HEK293 (cell line): ENCODE measurements around the gene TTLL10.

Source experiments
- CTCF ChIA-PET: fragments of 350-600 bp; formaldehyde crosslinking; extraction: SDS; loops from one replicate; lab custom pipeline; 2021; ENCODE audit warnings: antibody characterized with exemption; lab: Yijun Ruan, JAX
- POLR2A ChIA-PET: fragments of 300-600 bp; formaldehyde crosslinking; extraction: SDS; loops from one replicate; lab custom pipeline; 2020; ENCODE audit warnings: antibody characterized with exemption, inconsistent platforms; lab: Yijun Ruan, JAX
- H3K27ac ChIP-seq: fragments of 200-500 bp; sonication (Bioruptor generic); 2 replicates; pipeline ENCODE4 v1.5.1; 2014; ENCODE audit warnings: low read depth, low read length, control low read depth, inconsistent platforms; ENCODE audit errors: extremely low read depth
- H3K36me3 ChIP-seq, 2 experiments: fragments of 200-500 bp in 1 of 2; sonication (Bioruptor generic) in 1 of 2; 1 replicate in 1 of 2; 2 replicates in 1 of 2; pipeline ENCODE4 v1.5.1; 2014 to 2017; ENCODE audit warnings: inconsistent platforms in 2 of 2, low read length in 2 of 2; ENCODE audit not compliant: control insufficient read depth in 2 of 2, insufficient read depth in 1 of 2
- H3K4me1 ChIP-seq: fragments of 200-500 bp; sonication (Bioruptor generic); 2 replicates; pipeline ENCODE4 v1.5.1; 2014; ENCODE audit warnings: mild to moderate bottlenecking, low read length, inconsistent platforms; ENCODE audit not compliant: control insufficient read depth, insufficient read depth
- H3K4me3 ChIP-seq: 2 replicates; pipeline ENCODE4 v1.5.1; 2011; ENCODE audit warnings: low read depth, mild to moderate bottlenecking, control low read depth, low read length, moderate library complexity
- H3K9me3 ChIP-seq: fragments of 200-500 bp; sonication (Bioruptor generic); 2 replicates; pipeline ENCODE4 v1.5.1; 2014; ENCODE audit warnings: low read depth, low read length, inconsistent platforms; ENCODE audit not compliant: control insufficient read depth, insufficient read depth
- EGR2 ChIP-seq: fragments of 450-650 bp; formaldehyde crosslinking; IDR thresholded peaks from 2 replicates; pipeline ENCODE4 v1.5.1; 2016; ENCODE audit warnings: low read depth, missing biosample characterization, missing genetic modification characterization
- GLIS1 ChIP-seq: fragments of 450-650 bp; formaldehyde crosslinking; IDR thresholded peaks from 2 replicates; pipeline ENCODE4 v1.5.1; 2016; ENCODE audit warnings: missing biosample characterization, missing genetic modification characterization
- GLIS2 ChIP-seq: fragments of 450-650 bp; formaldehyde crosslinking; IDR thresholded peaks from 2 replicates; pipeline ENCODE4 v1.5.1; 2016; ENCODE audit warnings: missing biosample characterization, missing genetic modification characterization
- IKZF3 ChIP-seq: fragments of 450-650 bp; IDR thresholded peaks from 2 replicates; pipeline ENCODE4 v1.5.0; 2018; ENCODE audit warnings: missing biosample characterization, mild to moderate bottlenecking, missing genetic modification characterization, moderate library complexity
- MYNN ChIP-seq: fragments of 450-650 bp; formaldehyde crosslinking; IDR thresholded peaks from 2 replicates; pipeline ENCODE4 v1.5.1; 2016; ENCODE audit warnings: missing biosample characterization, missing genetic modification characterization, borderline replicate concordance
- MZF1 ChIP-seq: fragments of 450-650 bp; formaldehyde crosslinking; IDR thresholded peaks from 2 replicates; pipeline ENCODE4 v1.5.1; 2017; ENCODE audit warnings: missing biosample characterization, missing genetic modification characterization, borderline replicate concordance
- SCRT2 ChIP-seq: fragments of 450-650 bp; formaldehyde crosslinking; IDR thresholded peaks from 2 replicates; pipeline ENCODE4 v1.5.1; 2016; ENCODE audit warnings: missing biosample characterization, missing genetic modification characterization
- ZFHX2 ChIP-seq: fragments of 450-650 bp; formaldehyde crosslinking; conservative IDR thresholded peaks from 2 replicates; pipeline ENCODE4 v1.5.1; 2016; ENCODE audit warnings: missing biosample characterization, missing genetic modification characterization
- ZFP69B ChIP-seq: fragments of 450-650 bp; formaldehyde crosslinking; IDR thresholded peaks from 2 replicates; pipeline ENCODE4 v1.5.1; 2016; ENCODE audit warnings: missing biosample characterization, missing genetic modification characterization
- ZIC2 ChIP-seq: fragments of 450-650 bp; formaldehyde crosslinking; IDR thresholded peaks from 2 replicates; pipeline ENCODE4 v1.5.1; 2016; ENCODE audit warnings: missing biosample characterization, missing genetic modification characterization
- ZNF10 ChIP-seq: fragments of 450-650 bp; formaldehyde crosslinking; IDR thresholded peaks from 2 replicates; pipeline ENCODE4 v1.5.1; 2017; ENCODE audit warnings: missing biosample characterization, missing genetic modification characterization
- ZNF157 ChIP-seq: fragments of 450-650 bp; formaldehyde crosslinking; IDR thresholded peaks from 2 replicates; pipeline ENCODE4 v1.5.1; 2016; ENCODE audit warnings: missing biosample characterization, missing genetic modification characterization
- ZNF239 ChIP-seq: fragments of 450-650 bp; formaldehyde crosslinking; IDR thresholded peaks from 2 replicates; pipeline ENCODE4 v1.5.1; 2016; ENCODE audit warnings: missing biosample characterization, missing genetic modification characterization
- ZNF248 ChIP-seq: fragments of 450-650 bp; formaldehyde crosslinking; IDR thresholded peaks from 2 replicates; pipeline ENCODE4 v1.5.1; 2017; ENCODE audit warnings: missing biosample characterization, missing genetic modification characterization
- ZNF341 ChIP-seq: fragments of 450-650 bp; formaldehyde crosslinking; IDR thresholded peaks from 2 replicates; pipeline ENCODE4; 2016; ENCODE audit warnings: low read depth, missing biosample characterization, missing genetic modification characterization
- ZNF394 ChIP-seq: fragments of 450-650 bp; formaldehyde crosslinking; IDR thresholded peaks from 2 replicates; pipeline ENCODE4 v1.5.1; 2016; ENCODE audit warnings: missing biosample characterization, missing genetic modification characterization, mild to moderate bottlenecking, moderate library complexity, borderline replicate concordance
- ZNF514 ChIP-seq: fragments of 450-650 bp; formaldehyde crosslinking; IDR thresholded peaks from 2 replicates; pipeline ENCODE4 v1.5.1; 2016; ENCODE audit warnings: missing biosample characterization, missing genetic modification characterization
- ZNF670 ChIP-seq: fragments of 450-650 bp; formaldehyde crosslinking; IDR thresholded peaks from 2 replicates; pipeline ENCODE4 v1.5.1; 2016; ENCODE audit warnings: missing biosample characterization, missing genetic modification characterization, low read depth
- ZNF776 ChIP-seq: fragments of 450-650 bp; formaldehyde crosslinking; IDR thresholded peaks from 2 replicates; pipeline ENCODE4 v1.5.0; 2017; ENCODE audit warnings: missing biosample characterization, missing genetic modification characterization, borderline replicate concordance
- ZNF777 ChIP-seq: fragments of 450-650 bp; formaldehyde crosslinking; IDR thresholded peaks from 2 replicates; pipeline ENCODE4 v1.5.1; 2017; ENCODE audit warnings: missing biosample characterization, missing genetic modification characterization, borderline replicate concordance
- ZNF785 ChIP-seq: fragments of 450-650 bp; formaldehyde crosslinking; IDR thresholded peaks from 2 replicates; pipeline ENCODE4 v1.5.1; 2016; ENCODE audit warnings: missing biosample characterization, missing genetic modification characterization
- ZXDB ChIP-seq: fragments of 450-650 bp; formaldehyde crosslinking; IDR thresholded peaks from 2 replicates; pipeline ENCODE4 v1.5.1; 2016; ENCODE audit warnings: missing biosample characterization, missing genetic modification characterization
- TF ChIP-seq, protein P1 (sequence below): fragments of 450-650 bp; formaldehyde crosslinking; IDR thresholded peaks from 2 replicates; pipeline ENCODE4 v1.5.1; 2016; ENCODE audit warnings: missing biosample characterization, missing genetic modification characterization
- TF ChIP-seq, protein P2 (sequence below): fragments of 450-650 bp; formaldehyde crosslinking; IDR thresholded peaks from 2 replicates; pipeline ENCODE4 v1.5.1; 2017; ENCODE audit warnings: missing biosample characterization, mild to moderate bottlenecking, missing genetic modification characterization, moderate library complexity
- TF ChIP-seq, protein P3 (sequence below): fragments of 450-650 bp; formaldehyde crosslinking; IDR thresholded peaks from 2 replicates; pipeline ENCODE4 v1.5.1; 2017; ENCODE audit warnings: missing biosample characterization, missing genetic modification characterization
- TF ChIP-seq, protein P4 (sequence below): fragments of 450-650 bp; formaldehyde crosslinking; optimal IDR thresholded peaks from 2 replicates; pipeline ENCODE3; 2016; ENCODE audit warnings: missing biosample characterization, mild to moderate bottlenecking, missing genetic modification characterization
- TF ChIP-seq, protein P5 (sequence below): fragments of 450-650 bp; formaldehyde crosslinking; IDR thresholded peaks from 2 replicates; pipeline ENCODE4 v1.5.1; 2017; ENCODE audit warnings: missing biosample characterization, missing genetic modification characterization
- TF ChIP-seq, protein P6 (sequence below): fragments of 450-650 bp; formaldehyde crosslinking; IDR thresholded peaks from 2 replicates; pipeline ENCODE4 v1.5.1; 2016; ENCODE audit warnings: missing biosample characterization, missing genetic modification characterization

Gene TTLL10

DNA sequence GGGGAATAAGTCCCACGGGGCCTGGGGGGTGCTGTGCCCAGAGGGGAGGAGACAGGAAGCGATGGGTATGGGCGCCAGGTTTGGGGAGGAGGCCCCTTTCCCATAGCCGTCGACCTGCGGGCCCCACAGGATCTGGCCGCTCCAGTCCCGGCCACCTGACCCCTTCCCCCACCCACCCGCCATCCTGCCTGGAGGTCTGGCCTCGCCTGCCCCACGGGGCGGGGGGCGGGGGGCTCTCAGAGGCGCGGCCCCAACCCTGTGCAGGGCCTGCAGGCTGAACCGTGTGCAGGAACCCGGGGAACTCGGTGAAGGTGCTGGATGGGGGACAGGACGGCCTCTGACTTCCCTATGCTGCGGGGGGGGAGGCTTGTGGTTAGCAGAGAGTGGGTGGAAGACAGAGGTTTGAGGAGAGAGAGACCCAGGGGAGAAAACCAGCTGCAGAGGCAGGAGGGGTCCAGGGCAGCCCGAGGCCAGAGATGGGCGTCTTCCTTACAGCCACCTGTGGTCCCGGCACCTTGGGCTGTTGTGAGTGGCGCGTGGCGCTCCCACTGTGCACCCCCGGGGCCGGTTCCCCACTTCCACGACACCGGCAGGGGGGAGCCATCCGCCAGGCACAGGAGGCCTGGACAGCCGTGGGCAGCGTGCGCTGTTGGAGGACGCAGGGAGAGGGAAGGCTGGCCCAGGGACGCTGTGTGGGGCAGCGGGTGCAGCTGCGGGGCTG lies 35.2 kb downstream of the TTLL10 start:
- H3K9me3 ChIP-seq = no peaks in the 10 kb centered on the region
- H3K36me3 ChIP-seq = no peaks in the 10 kb centered on the region
- CTCF ChIA-PET = no interaction called here
- TF ChIP-seq MZF1 (tag by site-specific recombination) (no peak), ZNF341 (no peak), ZXDB (tag by site-specific recombination) (no peak), ZNF239 (no peak), ZNF776 (tag by site-specific recombination) (no peak), ZNF248 (tag by site-specific recombination) (no peak), ZNF157 (tag by site-specific recombination) (no peak), ZIC2 (tag by site-specific recombination) (peak; percentile 83), EGR2 (tag by site-specific recombination) (peak; percentile 75), ZNF10 (tag by site-specific recombination) (0 out of 2 replicates have a peak, but pooled peaks have one; percentile 25), ZFP69B (peak; percentile 56; the same call in 1 of the 2 replicates), ZNF670 (no peak), ZNF394 (tag by site-specific recombination) (no peak), ZFHX2 (tag by site-specific recombination) (peak; percentile 78), SCRT2 (tag by site-specific recombination) (0 out of 2 replicates have a peak, but pooled peaks have one; percentile 22), IKZF3 (tag by site-specific recombination) (no peak), ZNF777 (tag by site-specific recombination) (no peak), GLIS1 (tag by site-specific recombination) (peak; percentile 6; the same call in 1 of the 2 replicates), ZNF785 (tag by site-specific recombination) (no peak), MYNN (tag by site-specific recombination) (no peak), GLIS2 (no peak), ZNF514 (tag by site-specific recombination) (no peak)
- TF ChIP-seq, protein P1, sequence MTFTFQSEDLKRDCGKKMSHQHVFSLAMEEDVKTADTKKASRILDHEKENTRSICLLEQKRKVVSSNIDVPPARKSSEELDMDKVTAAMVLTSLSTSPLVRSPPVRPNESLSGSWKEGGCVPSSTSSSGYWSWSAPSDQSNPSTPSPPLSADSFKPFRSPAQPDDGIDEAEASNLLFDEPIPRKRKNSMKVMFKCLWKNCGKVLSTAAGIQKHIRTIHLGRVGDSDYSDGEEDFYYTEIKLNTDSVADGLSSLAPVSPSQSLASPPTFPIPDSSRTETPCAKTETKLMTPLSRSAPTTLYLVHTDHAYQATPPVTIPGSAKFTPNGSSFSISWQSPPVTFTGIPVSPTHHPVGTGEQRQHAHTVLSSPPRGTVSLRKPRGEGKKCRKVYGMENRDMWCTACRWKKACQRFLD (tag by site-specific recombination) = no peak
- TF ChIP-seq, protein P2, sequence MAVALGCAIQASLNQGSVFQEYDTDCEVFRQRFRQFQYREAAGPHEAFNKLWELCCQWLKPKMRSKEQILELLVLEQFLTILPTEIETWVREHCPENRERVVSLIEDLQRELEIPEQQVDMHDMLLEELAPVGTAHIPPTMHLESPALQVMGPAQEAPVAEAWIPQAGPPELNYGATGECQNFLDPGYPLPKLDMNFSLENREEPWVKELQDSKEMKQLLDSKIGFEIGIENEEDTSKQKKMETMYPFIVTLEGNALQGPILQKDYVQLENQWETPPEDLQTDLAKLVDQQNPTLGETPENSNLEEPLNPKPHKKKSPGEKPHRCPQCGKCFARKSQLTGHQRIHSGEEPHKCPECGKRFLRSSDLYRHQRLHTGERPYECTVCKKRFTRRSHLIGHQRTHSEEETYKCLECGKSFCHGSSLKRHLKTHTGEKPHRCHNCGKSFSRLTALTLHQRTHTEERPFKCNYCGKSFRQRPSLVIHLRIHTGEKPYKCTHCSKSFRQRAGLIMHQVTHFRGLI (tag by site-specific recombination) = no peak
- TF ChIP-seq, protein P3, sequence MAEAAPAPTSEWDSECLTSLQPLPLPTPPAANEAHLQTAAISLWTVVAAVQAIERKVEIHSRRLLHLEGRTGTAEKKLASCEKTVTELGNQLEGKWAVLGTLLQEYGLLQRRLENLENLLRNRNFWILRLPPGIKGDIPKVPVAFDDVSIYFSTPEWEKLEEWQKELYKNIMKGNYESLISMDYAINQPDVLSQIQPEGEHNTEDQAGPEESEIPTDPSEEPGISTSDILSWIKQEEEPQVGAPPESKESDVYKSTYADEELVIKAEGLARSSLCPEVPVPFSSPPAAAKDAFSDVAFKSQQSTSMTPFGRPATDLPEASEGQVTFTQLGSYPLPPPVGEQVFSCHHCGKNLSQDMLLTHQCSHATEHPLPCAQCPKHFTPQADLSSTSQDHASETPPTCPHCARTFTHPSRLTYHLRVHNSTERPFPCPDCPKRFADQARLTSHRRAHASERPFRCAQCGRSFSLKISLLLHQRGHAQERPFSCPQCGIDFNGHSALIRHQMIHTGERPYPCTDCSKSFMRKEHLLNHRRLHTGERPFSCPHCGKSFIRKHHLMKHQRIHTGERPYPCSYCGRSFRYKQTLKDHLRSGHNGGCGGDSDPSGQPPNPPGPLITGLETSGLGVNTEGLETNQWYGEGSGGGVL (tag by site-specific recombination) = 0 out of 2 replicates have a peak, but pooled peaks have one; percentile 18
- TF ChIP-seq, protein P4, sequence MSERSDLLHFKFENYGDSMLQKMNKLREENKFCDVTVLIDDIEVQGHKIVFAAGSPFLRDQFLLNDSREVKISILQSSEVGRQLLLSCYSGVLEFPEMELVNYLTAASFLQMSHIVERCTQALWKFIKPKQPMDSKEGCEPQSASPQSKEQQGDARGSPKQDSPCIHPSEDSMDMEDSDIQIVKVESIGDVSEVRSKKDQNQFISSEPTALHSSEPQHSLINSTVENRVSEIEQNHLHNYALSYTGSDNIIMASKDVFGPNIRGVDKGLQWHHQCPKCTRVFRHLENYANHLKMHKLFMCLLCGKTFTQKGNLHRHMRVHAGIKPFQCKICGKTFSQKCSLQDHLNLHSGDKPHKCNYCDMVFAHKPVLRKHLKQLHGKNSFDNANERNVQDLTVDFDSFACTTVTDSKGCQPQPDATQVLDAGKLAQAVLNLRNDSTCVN (tag by site-specific recombination) = no peak
- TF ChIP-seq, protein P5, sequence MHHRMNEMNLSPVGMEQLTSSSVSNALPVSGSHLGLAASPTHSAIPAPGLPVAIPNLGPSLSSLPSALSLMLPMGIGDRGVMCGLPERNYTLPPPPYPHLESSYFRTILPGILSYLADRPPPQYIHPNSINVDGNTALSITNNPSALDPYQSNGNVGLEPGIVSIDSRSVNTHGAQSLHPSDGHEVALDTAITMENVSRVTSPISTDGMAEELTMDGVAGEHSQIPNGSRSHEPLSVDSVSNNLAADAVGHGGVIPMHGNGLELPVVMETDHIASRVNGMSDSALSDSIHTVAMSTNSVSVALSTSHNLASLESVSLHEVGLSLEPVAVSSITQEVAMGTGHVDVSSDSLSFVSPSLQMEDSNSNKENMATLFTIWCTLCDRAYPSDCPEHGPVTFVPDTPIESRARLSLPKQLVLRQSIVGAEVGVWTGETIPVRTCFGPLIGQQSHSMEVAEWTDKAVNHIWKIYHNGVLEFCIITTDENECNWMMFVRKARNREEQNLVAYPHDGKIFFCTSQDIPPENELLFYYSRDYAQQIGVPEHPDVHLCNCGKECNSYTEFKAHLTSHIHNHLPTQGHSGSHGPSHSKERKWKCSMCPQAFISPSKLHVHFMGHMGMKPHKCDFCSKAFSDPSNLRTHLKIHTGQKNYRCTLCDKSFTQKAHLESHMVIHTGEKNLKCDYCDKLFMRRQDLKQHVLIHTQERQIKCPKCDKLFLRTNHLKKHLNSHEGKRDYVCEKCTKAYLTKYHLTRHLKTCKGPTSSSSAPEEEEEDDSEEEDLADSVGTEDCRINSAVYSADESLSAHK (tag by site-specific recombination) = no peak
- TF ChIP-seq, protein P6, sequence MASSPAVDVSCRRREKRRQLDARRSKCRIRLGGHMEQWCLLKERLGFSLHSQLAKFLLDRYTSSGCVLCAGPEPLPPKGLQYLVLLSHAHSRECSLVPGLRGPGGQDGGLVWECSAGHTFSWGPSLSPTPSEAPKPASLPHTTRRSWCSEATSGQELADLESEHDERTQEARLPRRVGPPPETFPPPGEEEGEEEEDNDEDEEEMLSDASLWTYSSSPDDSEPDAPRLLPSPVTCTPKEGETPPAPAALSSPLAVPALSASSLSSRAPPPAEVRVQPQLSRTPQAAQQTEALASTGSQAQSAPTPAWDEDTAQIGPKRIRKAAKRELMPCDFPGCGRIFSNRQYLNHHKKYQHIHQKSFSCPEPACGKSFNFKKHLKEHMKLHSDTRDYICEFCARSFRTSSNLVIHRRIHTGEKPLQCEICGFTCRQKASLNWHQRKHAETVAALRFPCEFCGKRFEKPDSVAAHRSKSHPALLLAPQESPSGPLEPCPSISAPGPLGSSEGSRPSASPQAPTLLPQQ (tag by site-specific recombination) = peak; percentile 28; the same call in 1 of the 2 replicates
- H3K4me3 ChIP-seq = no peak overlapping the region
- H3K27ac ChIP-seq = no peak overlapping the region
- peaks cover 3% of the 10 kb centered on the region; the same call in 1 of the 2 replicates for H3K4me1 ChIP-seq
- POLR2A ChIA-PET = interaction anchor here (1.9 kb wide), 1 partner anchor 22 kb away, joined by 5 read pairs; no protein-coding TSS in a partner anchor
